OCI-LY7 (cell line): ENCODE results near the gene TMEM238L.

Source experiments
- CTCF ChIP-seq: fragments of 200-600 bp; sonication (generic); conservative IDR thresholded peaks from 2 replicates; pipeline ENCODE4 v1.5.1; 2014; ENCODE audit warnings: mild to moderate bottlenecking, antibody characterized with exemption, low read length, moderate library complexity, mixed read lengths
- EZH2phosphoT487 ChIP-seq: fragments of 200-600 bp; sonication (generic); IDR thresholded peaks from 2 replicates; pipeline ENCODE4 v1.6.1; 2018; ENCODE audit warnings: low read depth, borderline replicate concordance, mild to moderate bottlenecking, mixed run types, antibody characterized with exemption, low read length, moderate library complexity, mixed read lengths

- no peak for TF ChIP-seq CTCF
- no peak for TF ChIP-seq EZH2phosphoT487
These were observed 36.7 kb downstream of the TMEM238L start for GRCh38 chr17:10767232-10767631.
